ENCODE data around the gene TRIM14.
"Not testable (repeated sequence)": the region's sequence is repeated elsewhere in the genome, so short reads cannot be mapped to it uniquely, and the experiment has no call there.

GRCh38 chr9:98076514-98076890, 42.5 kb downstream of the TRIM14 start:
- TF ChIP-seq CTCF (IDR thresholded peaks at IDR 0.05); POLR2A (IDR thresholded peaks at IDR 0.05); POLR2AphosphoS5 (IDR thresholded peaks at IDR 0.05; ENCODE audit: insufficient read depth in 1 of 2, low read depth in 1 of 2): not testable (repeated sequence)

Data from vagina (tissue), 2 donors.